ENCODE results near the gene HDAC4. TPM values are rescaled to one million over a fixed set of nuclear protein-coding genes. Genes with fewer than 3 reads are reported as not detected.

Gene HDAC4
- total RNA-seq, 1 experiment from 2014 or later: 11.3 TPM

DNA sequence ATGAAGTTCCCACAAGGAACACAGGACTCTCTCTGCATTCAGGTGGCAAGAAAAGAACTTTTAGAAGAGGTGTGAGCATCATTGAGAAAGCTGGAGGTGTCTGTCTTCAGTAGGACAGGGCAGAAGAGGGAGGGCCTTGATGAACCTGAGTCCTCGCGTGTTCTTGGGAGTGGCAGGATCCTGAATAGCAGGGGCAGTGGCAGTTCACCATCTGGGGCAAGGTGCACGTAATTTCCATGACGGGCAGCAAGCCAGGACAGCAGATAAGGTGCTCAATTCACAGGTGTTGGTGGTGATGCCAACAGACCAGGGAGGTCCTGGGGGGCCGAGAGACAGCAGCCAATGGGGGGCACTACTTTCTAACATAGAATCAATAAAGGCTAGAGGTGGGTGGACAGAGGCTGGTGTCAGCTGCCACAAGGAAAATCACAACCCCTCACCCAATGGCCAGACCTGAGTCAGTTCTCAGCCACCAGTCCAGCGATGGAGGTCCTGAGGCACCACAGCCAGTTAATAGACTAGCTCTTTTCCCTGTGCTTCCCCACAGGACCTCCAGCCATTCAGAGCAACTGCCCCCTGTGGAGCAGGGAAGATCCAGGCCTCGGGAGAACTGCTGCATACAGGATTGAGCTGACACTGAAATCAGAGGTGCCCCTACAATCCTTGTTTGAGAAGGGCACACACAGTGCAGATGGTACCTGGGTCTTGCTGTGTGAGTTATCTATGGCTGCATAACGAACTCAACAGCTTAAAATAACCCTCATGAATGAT, 10.9 kb upstream of the HDAC4 start:
- Histone ChIP-seq H3K36me3 (no peaks in the 10 kb centered on the region), H3K4me3 (no peak overlapping the region), H3K27me3 (no peaks in the 10 kb centered on the region), H3K9me3 (replicated peaks) (no peaks in the 10 kb centered on the region; the same call in 1 of the 2 replicates), H3K4me1 (no peaks in the 10 kb centered on the region), H3K27ac (no peak overlapping the region)
- DNase-seq: no peak

DNA sequence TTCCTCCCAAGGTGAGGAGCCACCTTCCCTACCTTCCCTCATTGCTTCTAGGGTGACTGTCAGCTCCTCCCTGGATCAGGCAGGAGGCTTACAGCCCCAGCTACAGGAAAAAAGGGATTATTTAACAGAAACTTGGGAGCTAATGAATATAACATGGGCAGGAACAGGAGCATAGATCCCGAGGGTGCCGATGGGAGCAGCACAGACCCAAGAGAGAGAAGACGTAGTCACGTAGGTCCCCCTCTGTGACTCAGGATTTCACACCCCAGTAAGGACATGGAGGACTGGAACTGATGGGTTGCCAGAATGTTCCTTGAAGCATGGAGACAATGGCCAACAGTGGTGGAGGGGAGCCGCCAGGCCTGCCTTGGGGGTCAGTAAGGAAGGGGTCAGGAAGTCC, 10.3 kb upstream of the HDAC4 start:
- H3K36me3 ChIP-seq: no peaks in the 10 kb centered on the region
- no peaks in the 10 kb centered on the region for H3K4me1 ChIP-seq
- H3K4me3 ChIP-seq: no peak overlapping the region
- no peaks in the 10 kb centered on the region; the same call in 1 of the 2 replicates for H3K9me3 ChIP-seq (replicated peaks)
- H3K27me3 ChIP-seq: no peaks in the 10 kb centered on the region
- no peak overlapping the region for H3K27ac ChIP-seq
- DNase-seq: no peak

DNA sequence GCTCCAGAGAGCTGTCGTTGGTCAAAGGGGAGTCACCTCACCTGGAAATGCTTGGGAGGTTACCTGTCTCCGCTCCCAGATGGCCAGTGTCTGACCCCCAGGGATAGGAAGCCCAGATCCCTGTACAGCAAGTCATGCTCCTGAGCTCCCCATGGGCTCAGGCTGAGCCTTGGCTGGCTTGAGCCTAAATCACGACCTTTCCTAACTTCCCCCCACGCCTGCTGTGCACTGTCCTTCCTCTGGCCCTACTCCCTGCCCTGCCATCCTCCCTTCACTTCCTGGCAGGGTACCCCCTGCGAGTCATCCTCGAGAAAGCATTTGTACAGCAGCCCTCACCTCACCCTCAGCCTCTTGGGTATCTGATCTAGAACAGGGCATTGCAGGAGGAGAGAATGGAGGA, 9.2 kb upstream of the HDAC4 start:
- Histone ChIP-seq H3K27ac (no peak overlapping the region), H3K9me3 (replicated peaks) (no peaks in the 10 kb centered on the region; the same call in 1 of the 2 replicates), H3K4me1 (no peaks in the 10 kb centered on the region), H3K4me3 (no peak overlapping the region), H3K36me3 (no peaks in the 10 kb centered on the region), H3K27me3 (no peaks in the 10 kb centered on the region)
- no peak for DNase-seq

GRCh38 chr2:239407112-239407511, 6.3 kb upstream of the HDAC4 start:
- Histone ChIP-seq H3K36me3 (no peaks in the 10 kb centered on the region), H3K4me3 (no peak overlapping the region), H3K27ac (no peak overlapping the region), H3K27me3 (no peaks in the 10 kb centered on the region), H3K4me1 (no peaks in the 10 kb centered on the region), H3K9me3 (replicated peaks) (no peaks in the 10 kb centered on the region)
- no peak for DNase-seq

DNA sequence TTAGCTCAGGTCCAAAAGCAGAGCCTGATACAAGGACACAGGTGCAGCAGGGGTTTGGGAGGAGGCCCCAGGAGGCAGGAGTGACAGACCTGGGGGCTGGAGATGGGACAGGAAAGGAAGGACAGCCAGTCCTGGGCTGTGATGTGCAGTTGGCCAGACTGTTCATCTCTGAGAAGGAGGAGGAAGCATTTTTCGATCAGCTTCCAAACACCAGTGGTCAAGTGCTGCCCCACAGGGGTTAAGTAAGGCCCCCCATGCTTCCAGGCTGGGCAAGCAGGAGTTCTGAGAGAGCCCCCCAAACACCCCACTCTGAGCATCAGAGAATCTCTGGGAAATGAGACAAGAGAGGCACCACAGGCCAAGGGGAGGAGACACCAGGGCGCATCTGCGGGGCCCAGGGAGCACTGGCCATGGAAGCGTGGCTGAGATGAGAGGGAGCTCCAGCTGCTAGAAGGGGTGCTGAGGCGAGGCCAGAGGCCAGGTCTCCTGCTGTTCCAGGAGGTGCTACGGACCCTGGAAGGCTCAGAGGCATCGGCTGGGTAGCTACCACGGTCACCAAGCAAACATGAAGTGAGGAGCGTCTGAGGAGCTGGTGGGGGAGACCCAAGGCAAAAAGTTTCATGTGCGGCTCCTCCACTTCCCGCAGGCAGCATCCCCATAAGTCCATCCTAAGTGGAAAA, 5.6 kb upstream of the HDAC4 start:
- Histone ChIP-seq H3K27me3 (no peaks in the 10 kb centered on the region), H3K4me1 (no peaks in the 10 kb centered on the region), H3K4me3 (no peak overlapping the region), H3K27ac (no peak overlapping the region), H3K9me3 (replicated peaks) (no peaks in the 10 kb centered on the region), H3K36me3 (no peaks in the 10 kb centered on the region)
- DNase-seq: no peak

- Histone ChIP-seq H3K36me3 (no peaks in the 10 kb centered on the region), H3K9me3 (replicated peaks) (no peaks in the 10 kb centered on the region), H3K27me3 (no peaks in the 10 kb centered on the region), H3K4me3 (no peak overlapping the region), H3K27ac (no peak overlapping the region), H3K4me1 (no peaks in the 10 kb centered on the region)
- DNase-seq: no peak
Observed at GRCh38 chr2:239405071-239405470, 4.3 kb upstream of the HDAC4 start.

- no peaks in the 10 kb centered on the region for H3K27me3 ChIP-seq
- no peaks in the 10 kb centered on the region for H3K36me3 ChIP-seq
- no peak overlapping the region for H3K4me3 ChIP-seq
- DNase-seq: no peak
- no peak overlapping the region for H3K27ac ChIP-seq
- H3K9me3 ChIP-seq (replicated peaks): no peaks in the 10 kb centered on the region
- H3K4me1 ChIP-seq: no peaks in the 10 kb centered on the region
Observed at GRCh38 chr2:239402666-239403065, 1.8 kb upstream of the HDAC4 start.

DNA sequence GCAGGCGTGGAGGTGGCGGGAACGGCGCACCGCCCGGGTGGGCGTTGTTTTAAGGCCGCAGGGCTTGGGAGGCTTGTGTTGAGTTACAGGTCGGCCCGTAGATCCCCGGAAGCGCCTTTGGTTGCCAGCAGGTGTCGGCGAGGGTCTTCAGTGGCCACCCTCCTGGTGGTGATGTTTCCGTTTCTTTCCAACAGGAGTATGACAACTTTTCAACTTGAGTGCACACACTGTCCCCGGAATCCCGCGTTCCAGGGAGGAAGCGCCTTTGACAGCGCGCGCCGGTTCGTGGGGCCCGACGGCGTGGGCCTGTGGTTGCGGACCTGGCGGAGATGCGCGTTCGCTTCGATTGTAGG, 1.0 kb upstream of the HDAC4 start:
- H3K4me3 ChIP-seq: peak overlapping the region; percentile 93
- peak overlapping the region; percentile 99 for H3K27ac ChIP-seq
- no peaks in the 10 kb centered on the region for H3K27me3 ChIP-seq
- H3K36me3 ChIP-seq: no peaks in the 10 kb centered on the region
- H3K9me3 ChIP-seq (replicated peaks): no peaks in the 10 kb centered on the region
- no peak for DNase-seq
- H3K4me1 ChIP-seq: no peaks in the 10 kb centered on the region

- Histone ChIP-seq H3K4me3 (peak overlapping the region; percentile 93), H3K4me1 (no peaks in the 10 kb centered on the region), H3K27ac (peak overlapping the region; percentile 99), H3K9me3 (replicated peaks) (no peaks in the 10 kb centered on the region), H3K27me3 (no peaks in the 10 kb centered on the region), H3K36me3 (no peaks in the 10 kb centered on the region)
- DNase-seq: peak; percentile 99
Observed at GRCh38 chr2:239401067-239401880, 454 bp upstream of the HDAC4 start.

- Histone ChIP-seq H3K36me3 (no peaks in the 10 kb centered on the region), H3K27me3 (no peaks in the 10 kb centered on the region), H3K4me3 (peak overlapping the region; percentile 50), H3K4me1 (no peaks in the 10 kb centered on the region), H3K27ac (no peak overlapping the region), H3K9me3 (replicated peaks) (no peaks in the 10 kb centered on the region)
- peak in 1 of 2 experiments; percentile 25 for DNase-seq
Observed at GRCh38 chr2:239399921-239400595, 762 bp downstream of the HDAC4 start.

- Histone ChIP-seq H3K4me3 (peak overlapping the region; percentile 50), H3K27me3 (no peaks in the 10 kb centered on the region), H3K9me3 (replicated peaks) (no peaks in the 10 kb centered on the region), H3K27ac (no peak overlapping the region), H3K4me1 (no peaks in the 10 kb centered on the region), H3K36me3 (no peaks in the 10 kb centered on the region)
- peak; percentile 22 to 43 for DNase-seq
Observed at GRCh38 chr2:239399433-239399920, 1.3 kb downstream of the HDAC4 start.

GRCh38 chr2:239398521-239398921, 2.3 kb downstream of the HDAC4 start:
- DNase-seq: no peak
- Histone ChIP-seq H3K27ac (no peak overlapping the region), H3K4me1 (no peaks in the 10 kb centered on the region)

DNA sequence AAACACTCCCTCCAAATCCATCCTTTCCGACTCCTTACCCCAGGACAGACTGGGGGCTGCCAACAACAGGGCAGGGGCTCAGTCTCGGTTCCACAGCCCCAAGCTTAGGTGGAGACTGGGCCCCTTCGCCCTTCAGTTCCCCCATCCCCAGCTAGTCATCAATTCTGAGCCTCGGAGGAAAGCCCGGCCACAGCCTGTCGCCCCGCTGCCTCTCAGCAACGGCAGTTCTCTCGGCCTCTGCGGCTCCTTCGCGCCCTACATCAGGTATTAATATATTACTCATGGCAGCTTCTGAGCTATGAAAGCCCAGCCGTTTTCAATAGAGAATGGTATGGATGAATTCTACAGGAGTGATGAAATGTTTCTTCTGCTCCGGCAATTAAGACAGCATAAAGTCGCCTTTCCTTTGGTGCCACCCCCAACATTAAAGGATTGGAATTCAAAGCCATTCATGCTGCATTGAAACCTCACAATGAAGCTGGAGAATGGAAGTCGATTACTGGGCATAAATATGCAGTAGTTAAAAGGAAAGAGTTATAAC, 2.8 kb downstream of the HDAC4 start:
- Histone ChIP-seq H3K27me3 (no peaks in the 10 kb centered on the region), H3K27ac (no peak overlapping the region), H3K9me3 (replicated peaks) (no peaks in the 10 kb centered on the region), H3K36me3 (no peaks in the 10 kb centered on the region), H3K4me3 (no peak overlapping the region), H3K4me1 (no peaks in the 10 kb centered on the region)
- DNase-seq: no peak

More at GRCh38 chr2:239398521-239398921, 2.3 kb downstream of the HDAC4 start:
- Histone ChIP-seq H3K36me3 (no peaks in the 10 kb centered on the region), H3K9me3 (replicated peaks) (no peaks in the 10 kb centered on the region), H3K4me3 (no peak overlapping the region), H3K27me3 (no peaks in the 10 kb centered on the region)

Data from SJCRH30 (cell line).